GM12875 (cell line): ENCODE results near the gene POU6F2.
"Not testable (repeated sequence)": the region's sequence is repeated elsewhere in the genome, so short reads cannot be mapped to it uniquely, and the experiment has no call there.

Experiments
- H3K4me3 ChIP-seq: one replicate; pipeline ENCODE4 v1.5.1; 2011; ENCODE audit warnings: low read depth, low read length, control low read depth
- TF ChIP-seq, protein P1 (sequence below): IDR thresholded peaks from 2 replicates; pipeline ENCODE4 v1.5.1; 2011; ENCODE audit warnings: low read depth, mild to moderate bottlenecking, control low read depth, inconsistent platforms, low read length, moderate library complexity, borderline replicate concordance; ENCODE audit not compliant: insufficient read depth

The POU6F2 gene

DNA sequence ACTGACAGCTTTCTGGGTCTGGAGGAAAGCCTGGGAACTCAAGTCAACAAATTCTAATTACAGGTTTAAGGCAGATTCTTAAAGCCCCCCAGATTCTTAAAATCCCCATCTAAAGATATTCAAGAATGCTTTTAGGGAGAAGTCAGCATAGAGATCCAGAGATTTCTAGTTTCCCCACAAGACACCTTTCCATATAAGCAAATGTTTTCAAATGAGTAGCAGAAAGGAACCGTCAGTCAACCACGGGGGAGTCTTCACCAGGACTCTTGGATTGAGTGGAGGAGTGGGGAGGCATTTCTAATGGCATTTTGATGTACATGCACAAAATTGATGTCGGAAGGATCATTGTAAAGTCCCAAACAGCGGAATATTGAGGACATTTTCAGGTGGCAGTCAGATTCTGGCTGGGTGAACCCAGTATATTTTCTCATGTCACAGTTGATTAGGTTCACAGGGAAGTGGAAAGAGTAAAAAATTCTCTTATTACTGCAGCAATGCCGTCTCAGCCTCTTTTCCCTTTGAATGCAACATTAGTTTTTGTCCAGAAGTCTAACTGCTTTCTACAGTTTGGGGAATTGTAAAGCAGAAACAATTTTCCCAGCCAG, 396.8 kb downstream of the POU6F2 start:
- TF ChIP-seq, protein P1, sequence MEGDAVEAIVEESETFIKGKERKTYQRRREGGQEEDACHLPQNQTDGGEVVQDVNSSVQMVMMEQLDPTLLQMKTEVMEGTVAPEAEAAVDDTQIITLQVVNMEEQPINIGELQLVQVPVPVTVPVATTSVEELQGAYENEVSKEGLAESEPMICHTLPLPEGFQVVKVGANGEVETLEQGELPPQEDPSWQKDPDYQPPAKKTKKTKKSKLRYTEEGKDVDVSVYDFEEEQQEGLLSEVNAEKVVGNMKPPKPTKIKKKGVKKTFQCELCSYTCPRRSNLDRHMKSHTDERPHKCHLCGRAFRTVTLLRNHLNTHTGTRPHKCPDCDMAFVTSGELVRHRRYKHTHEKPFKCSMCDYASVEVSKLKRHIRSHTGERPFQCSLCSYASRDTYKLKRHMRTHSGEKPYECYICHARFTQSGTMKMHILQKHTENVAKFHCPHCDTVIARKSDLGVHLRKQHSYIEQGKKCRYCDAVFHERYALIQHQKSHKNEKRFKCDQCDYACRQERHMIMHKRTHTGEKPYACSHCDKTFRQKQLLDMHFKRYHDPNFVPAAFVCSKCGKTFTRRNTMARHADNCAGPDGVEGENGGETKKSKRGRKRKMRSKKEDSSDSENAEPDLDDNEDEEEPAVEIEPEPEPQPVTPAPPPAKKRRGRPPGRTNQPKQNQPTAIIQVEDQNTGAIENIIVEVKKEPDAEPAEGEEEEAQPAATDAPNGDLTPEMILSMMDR, result no peak
- H3K4me3 ChIP-seq, result no peak overlapping the region

DNA sequence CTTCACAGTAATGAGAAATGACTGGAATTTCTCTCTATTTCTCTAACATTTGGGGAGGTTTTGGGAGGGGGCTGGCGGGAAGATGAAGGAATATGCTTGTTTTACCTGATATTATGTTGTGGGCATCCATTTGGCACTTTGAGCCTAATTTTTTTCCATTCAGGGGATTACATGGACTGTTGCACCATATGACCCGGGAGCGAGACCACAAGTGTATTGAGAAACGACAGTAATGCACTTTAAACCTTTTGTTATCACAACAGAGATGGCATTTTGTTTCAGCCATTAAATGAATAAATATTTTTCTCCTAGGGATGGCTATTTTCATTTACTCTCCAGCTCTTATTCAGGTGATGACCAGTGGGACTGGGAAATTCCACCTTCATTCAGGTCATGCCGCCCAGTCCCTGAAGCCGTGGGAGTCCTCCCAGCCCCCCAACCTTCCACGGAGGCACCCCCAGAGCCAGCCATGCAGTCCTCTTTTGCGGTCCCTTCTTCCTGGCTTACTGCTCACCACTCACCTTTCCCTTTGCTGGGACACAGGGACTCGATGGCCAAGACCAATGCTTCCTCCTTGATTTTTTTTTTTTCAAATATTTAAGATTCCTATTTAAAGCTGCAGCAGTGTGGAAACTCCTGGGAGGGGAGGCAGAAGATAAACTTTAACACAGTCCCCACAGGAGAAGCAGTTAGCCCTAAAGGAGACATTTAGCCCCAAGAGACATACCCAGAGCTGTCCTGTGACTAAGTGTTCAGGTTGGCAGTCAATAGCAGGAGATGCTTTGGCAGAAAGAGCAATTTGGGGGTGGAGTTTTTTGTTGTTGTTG, 397.6 kb downstream of the POU6F2 start:
- no peak overlapping the region for H3K4me3 ChIP-seq
- TF ChIP-seq, protein P1, result no peak

DNA sequence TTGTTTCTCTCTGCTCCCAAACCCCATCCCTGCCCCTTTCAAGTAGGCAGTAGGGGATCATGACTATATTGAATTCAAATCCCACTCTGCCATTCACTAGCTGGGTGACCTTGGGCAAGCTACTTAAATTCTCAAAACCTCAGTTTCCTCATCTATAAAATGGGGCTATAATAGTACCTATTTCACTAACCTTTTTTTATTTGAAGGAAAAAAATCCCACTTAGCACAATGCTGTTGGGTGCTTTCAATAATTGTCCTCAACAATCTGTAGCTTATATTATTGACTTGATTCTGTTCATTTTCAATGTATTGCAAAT, 398.1 kb downstream of the POU6F2 start:
- TF ChIP-seq, protein P1, result no peak

DNA sequence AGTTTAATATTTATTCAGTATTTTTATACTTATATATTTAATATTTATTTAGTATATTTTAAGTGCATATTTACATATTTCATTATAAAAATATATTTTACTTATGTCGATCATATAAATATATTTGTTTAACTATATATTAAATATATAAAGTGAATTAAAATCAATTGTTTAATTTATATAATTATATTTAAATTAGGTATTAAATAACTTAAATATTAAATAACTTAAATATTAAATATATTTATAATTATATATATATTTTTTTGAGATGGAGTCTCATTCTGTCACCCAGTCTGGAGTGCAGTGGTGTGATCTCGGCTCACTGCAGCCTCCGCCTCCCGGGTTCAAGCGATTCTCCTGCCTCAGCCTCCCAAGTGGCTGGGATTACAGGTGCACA, 399.2 kb downstream of the POU6F2 start:
- H3K4me3 ChIP-seq, result not testable (repeated sequence)

More for the DNA sequence above, 398.1 kb downstream of the POU6F2 start:
- H3K4me3 ChIP-seq, result no peak overlapping the region

DNA sequence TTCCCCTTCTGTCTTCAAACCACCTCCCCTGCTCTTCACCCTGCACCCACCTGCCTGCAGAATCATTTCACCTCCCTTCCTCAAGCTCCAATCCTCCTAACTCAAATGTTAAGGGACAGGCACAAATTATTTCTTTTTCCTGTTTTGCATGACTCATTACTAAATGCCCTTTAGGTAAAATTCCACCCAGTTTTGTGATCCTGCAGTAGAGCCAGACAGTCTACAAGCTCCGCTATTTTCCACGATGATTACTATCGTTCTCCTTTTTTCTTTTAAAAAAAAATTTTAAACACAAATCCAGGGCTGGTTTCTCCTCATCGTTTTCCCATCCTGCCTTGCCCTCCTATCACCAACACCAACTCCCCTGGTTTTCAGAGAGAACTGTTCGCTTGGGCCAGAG, 401.7 kb downstream of the POU6F2 start:
- H3K4me3 ChIP-seq, result no peak overlapping the region
- TF ChIP-seq, protein P1, result no peak

DNA sequence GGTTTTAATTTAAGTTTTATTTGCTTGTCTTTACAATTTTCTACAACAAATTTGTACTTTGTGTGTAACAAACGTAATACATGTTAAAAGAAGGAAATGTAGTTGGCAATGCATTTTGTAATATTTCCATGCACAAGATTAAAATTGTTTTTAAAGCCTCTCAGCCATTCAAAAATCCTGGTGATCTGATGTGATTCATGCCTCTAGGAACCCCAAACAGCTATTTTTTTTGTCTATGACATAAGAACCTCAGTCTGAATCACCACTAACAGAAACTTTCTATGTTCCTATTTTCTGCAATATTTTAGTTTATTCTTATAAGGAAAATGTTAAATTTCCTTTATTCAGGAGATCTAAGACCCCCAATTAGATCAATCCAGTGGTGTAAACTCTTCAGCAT, 405.4 kb downstream of the POU6F2 start:
- no peak overlapping the region for H3K4me3 ChIP-seq
- TF ChIP-seq, protein P1, result no peak

DNA sequence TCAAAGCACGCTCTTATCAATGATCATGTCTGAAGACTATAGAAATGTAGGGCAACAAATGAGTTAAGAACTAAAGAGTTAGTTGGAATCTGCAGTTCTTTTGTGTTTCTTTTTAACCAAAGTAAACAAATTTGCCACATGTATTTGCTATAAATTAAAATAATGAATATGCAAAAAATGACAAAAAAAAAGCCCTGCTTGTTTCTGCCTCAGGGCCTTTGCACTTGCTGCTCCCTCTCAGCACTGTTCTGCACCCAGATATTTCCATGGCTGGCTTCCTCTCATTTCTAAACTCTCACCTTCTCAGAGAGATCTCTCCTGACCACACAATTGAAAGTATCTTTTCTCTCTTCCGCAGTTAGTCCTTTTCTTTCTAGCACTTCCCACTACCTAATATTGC, 406.7 kb downstream of the POU6F2 start:
- H3K4me3 ChIP-seq, result no peak overlapping the region
- TF ChIP-seq, protein P1, result no peak
